Endothelial cell of umbilical vein (primary cell): ENCODE data around the gene RCVRN.

Source experiments
- CTCF ChIP-seq, 2 donors: IDR thresholded peaks; 1 replicate in 1 of 2; 2 replicates in 1 of 2; pipeline ENCODE4 v1.5.1; 2011; ENCODE audit warnings: low read length in 2 of 2, mild to moderate bottlenecking in 2 of 2, moderate library complexity in 2 of 2, control low read depth in 1 of 2, inconsistent platforms in 1 of 2, low read depth in 1 of 2; ENCODE audit not compliant: insufficient read depth in 1 of 2; ENCODE audit errors: extremely low read depth in 1 of 2
- EZH2 ChIP-seq: IDR thresholded peaks from 2 replicates; pipeline ENCODE4 v1.6.1; 2012; ENCODE audit warnings: borderline replicate concordance, low read depth, mild to moderate bottlenecking, moderate library complexity, low read length, inconsistent platforms; ENCODE audit not compliant: severe bottlenecking
- FOS ChIP-seq: IDR thresholded peaks from 2 replicates; pipeline ENCODE4 v1.6.1; 2011; ENCODE audit warnings: mild to moderate bottlenecking, low read length, moderate library complexity, borderline replicate concordance; ENCODE audit not compliant: insufficient read depth
- GATA2 ChIP-seq: IDR thresholded peaks from 2 replicates; pipeline ENCODE4 v1.7.0; 2011; ENCODE audit warnings: low read depth, mild to moderate bottlenecking, moderate library complexity, mixed read lengths, low read length; ENCODE audit not compliant: insufficient read length, insufficient read depth
- MAX ChIP-seq: IDR thresholded peaks from 2 replicates; pipeline ENCODE4 v1.6.1; 2011; ENCODE audit not compliant: insufficient read depth, insufficient read length
- POLR2A ChIP-seq: IDR thresholded peaks from 2 replicates; pipeline ENCODE4 v1.6.1; 2012; ENCODE audit warnings: low read depth, mild to moderate bottlenecking, control low read depth, low read length
- POLR2AphosphoS5 ChIP-seq: IDR thresholded peaks from 2 replicates; pipeline ENCODE4 v1.6.1; 2012; ENCODE audit warnings: low read depth, mild to moderate bottlenecking, control low read depth, low read length, moderate library complexity; ENCODE audit not compliant: insufficient read depth

- TF ChIP-seq CTCF (IDR thresholded peaks at IDR 0.05; ENCODE audit: extremely low read depth in 1 of 2, insufficient read depth in 1 of 2, low read depth in 1 of 2, low read length in 2 of 2), result no peak
- no peak for TF ChIP-seq EZH2
- no peak for TF ChIP-seq GATA2
- no peak for TF ChIP-seq POLR2A
- no peak for TF ChIP-seq POLR2AphosphoS5
- no peak for TF ChIP-seq FOS
- TF ChIP-seq MAX, result no peak
Observed at GRCh38 chr17:9865586-9865985, 39.5 kb downstream of the RCVRN start.
